Activated CD4-positive, alpha-beta T cell treated with anti-CD3 and anti-CD28 coated beads for 36 hours (primary cell): ENCODE measurements around the gene HIGD1A. TPM values are rescaled to one million over a fixed set of nuclear protein-coding genes. Genes with fewer than 3 reads are reported as not detected.

Source experiments
- ATAC-seq: fragments of 200-7000 bp; cut with Tn5 transposase; one replicate; pipeline ENCODE4 v1.10.0; 2021; ENCODE audit warnings: mild to moderate bottlenecking, moderate library complexity
- CTCF ChIA-PET: fragments of 350-600 bp; sonication (Branson Sonifier 250); formaldehyde crosslinking; loops from one replicate; lab custom pipeline; 2021; ENCODE audit warnings: antibody characterized with exemption; lab: Charles Lee
- POLR2A ChIA-PET: fragments of 350-600 bp; sonication (Branson Sonifier 250); formaldehyde crosslinking; loops from one replicate; lab custom pipeline; 2021; ENCODE audit warnings: antibody characterized with exemption, inconsistent platforms; lab: Charles Lee
- DNase-seq: peaks from one replicate; pipeline ENCODE4 v3.0.0-alpha.2; 2020
- H3K27ac Mint-ChIP-seq: one replicate; pipeline ENCODE4 v1.8.0; 2021; ENCODE audit warnings: mixed read lengths
- H3K27me3 Mint-ChIP-seq: one replicate; pipeline ENCODE4 v1.8.0; 2021; ENCODE audit warnings: mixed read lengths
- H3K36me3 Mint-ChIP-seq: one replicate; pipeline ENCODE4 v1.8.0; 2021; ENCODE audit warnings: low read depth, mixed read lengths
- H3K4me1 Mint-ChIP-seq: one replicate; pipeline ENCODE4 v1.8.0; 2021; ENCODE audit warnings: mixed read lengths
- H3K4me3 Mint-ChIP-seq: one replicate; pipeline ENCODE4 v1.8.0; 2021; ENCODE audit warnings: mild to moderate bottlenecking, moderate library complexity, mixed read lengths
- H3K9me3 Mint-ChIP-seq: one replicate; pipeline ENCODE4 v1.8.0; 2021; ENCODE audit warnings: low read depth, mixed read lengths
- intact Hi-C, 2 experiments: fragments of 100-400 bp; cut with DNase I in 1 of 2; cut with micrococcal nuclease in 1 of 2; formaldehyde crosslinking; loops; one replicate each; pipeline versions ENCODE4 v1.14.2 to v1.15.1; 2022 to 2024; cut with DNase I, micrococcal nuclease
- total RNA-seq, 2 experiments: library from RNA; stranded (reverse); gene quantifications; one replicate each; pipeline ENCODE4 v1.2.3, GENCODE V29; 2021

Gene HIGD1A
- total RNA-seq, 2 experiments from 2014 or later = 74.9 to 77.8 TPM

DNA sequence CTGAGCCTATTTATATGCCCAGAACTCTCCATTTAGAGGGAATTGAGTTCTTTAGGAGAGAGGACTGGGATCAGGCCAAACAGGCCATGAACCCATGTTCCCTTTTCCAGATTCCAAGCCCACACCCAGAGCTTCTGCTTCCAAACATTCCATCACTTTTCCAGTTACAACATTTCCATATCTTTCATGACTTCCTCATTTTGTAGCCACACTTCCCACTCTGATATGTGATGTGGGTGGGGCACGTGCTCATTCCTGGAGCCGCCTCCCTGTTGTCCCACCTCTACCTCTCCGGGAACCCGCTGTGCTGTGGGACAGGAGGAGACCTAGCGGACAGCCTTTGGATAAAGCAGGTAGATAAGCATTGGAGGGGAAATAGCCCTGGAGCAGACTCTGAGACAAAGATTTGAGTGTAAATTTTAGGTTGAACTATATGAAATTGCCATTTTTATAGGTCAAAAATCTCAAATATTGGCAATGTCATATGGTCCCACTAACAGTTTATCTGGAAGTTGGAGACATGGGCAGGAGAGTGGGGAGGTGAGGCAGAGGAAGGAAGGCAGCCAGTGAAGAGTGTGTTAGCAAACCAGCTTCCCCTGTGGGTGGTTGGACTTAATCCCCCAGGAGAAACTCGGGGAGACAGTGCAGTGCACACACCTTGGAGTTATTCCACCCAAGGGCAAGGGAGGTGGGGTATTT, 39.6 kb upstream of the HIGD1A start:
- POLR2A ChIA-PET = no interaction called here
- intact Hi-C loops = no loop called here
- H3K4me3 Mint-ChIP-seq = no peak overlapping the region
- CTCF ChIA-PET = interaction anchor here (1.4 kb wide), 1 partner anchor 13 kb away, joined by 4 read pairs; no protein-coding TSS in a partner anchor
- no peak for ATAC-seq
- H3K9me3 Mint-ChIP-seq = no peaks in the 10 kb centered on the region
- peaks cover 15% of the 10 kb centered on the region for H3K4me1 Mint-ChIP-seq
- H3K27me3 Mint-ChIP-seq = no peaks in the 10 kb centered on the region
- no peak for DNase-seq
- H3K27ac Mint-ChIP-seq = no peak overlapping the region
- no peaks in the 10 kb centered on the region for H3K36me3 Mint-ChIP-seq

DNA sequence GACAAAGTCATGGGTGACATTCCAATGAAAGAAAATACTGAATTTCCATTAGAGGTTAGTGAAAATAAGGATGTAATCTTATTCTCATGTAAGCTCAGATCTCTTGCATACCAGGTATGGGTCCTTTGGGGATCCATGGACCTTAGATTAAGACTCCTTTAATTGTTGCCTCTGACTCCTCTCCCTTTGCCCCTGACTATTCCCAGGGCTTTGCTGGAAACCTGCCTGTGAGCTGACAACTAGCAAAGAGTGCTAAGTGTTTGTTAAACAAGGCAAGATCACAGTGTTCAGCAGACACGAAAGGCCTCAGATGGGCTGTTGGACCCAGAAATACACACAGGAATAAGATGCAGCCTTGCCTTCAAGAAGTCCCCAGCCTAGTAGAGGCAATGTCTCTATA, 37.0 kb upstream of the HIGD1A start:
- DNase-seq (no peak), ATAC-seq (no peak)
- ChIA-PET POLR2A (no interaction called here), CTCF (interaction anchor here (1.7 kb wide), 1 partner anchor 37 kb away, joined by 4 read pairs; no protein-coding TSS in a partner anchor)
- Mint-ChIP-seq H3K36me3 (no peaks in the 10 kb centered on the region), H3K4me1 (peaks cover 3% of the 10 kb centered on the region), H3K27ac (no peak overlapping the region), H3K27me3 (no peaks in the 10 kb centered on the region), H3K4me3 (no peak overlapping the region), H3K9me3 (no peaks in the 10 kb centered on the region)
- intact Hi-C loops = no loop called here

DNA sequence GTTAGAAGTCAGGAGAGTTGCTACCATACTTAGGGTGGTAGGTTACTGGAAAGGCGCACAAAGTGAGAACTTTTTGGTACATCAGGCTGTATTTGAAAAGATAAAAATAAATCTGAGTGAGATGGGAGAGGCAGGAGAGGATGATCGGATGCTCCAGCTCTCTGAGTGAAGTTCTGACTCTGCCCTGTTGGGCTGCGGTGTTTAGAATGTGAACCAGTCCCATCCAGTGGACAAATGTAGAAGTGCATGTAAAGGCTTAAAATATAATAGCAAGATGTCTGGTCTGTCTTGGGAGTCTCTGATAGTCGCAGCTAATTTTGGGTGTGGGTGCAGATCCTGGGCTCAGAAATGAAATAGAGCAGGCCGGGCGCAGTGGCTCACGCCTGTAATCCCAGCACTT, 35.3 kb upstream of the HIGD1A start:
- no peak overlapping the region for H3K27ac Mint-ChIP-seq
- ATAC-seq = peak; percentile 98
- no peaks in the 10 kb centered on the region for H3K9me3 Mint-ChIP-seq
- intact Hi-C loops = loop anchor here (1.0 to 2.0 kb wide), 3 partner anchors 8 to 59 kb away; no protein-coding TSS in a partner anchor
- POLR2A ChIA-PET = interaction anchor here (0.6 kb wide), 3 partner anchors 64 to 271 kb away, joined by 3 to 5 read pairs (median 4); no protein-coding TSS in a partner anchor
- DNase-seq = peak; percentile 53
- H3K4me1 Mint-ChIP-seq = no peaks in the 10 kb centered on the region
- no peaks in the 10 kb centered on the region for H3K27me3 Mint-ChIP-seq
- no peaks in the 10 kb centered on the region for H3K36me3 Mint-ChIP-seq
- CTCF ChIA-PET = interaction anchor here (0.7 to 1.8 kb wide), 12 partner anchors 9 to 95 kb away, joined by 3 to 10 read pairs (median 4); no protein-coding TSS in a partner anchor
- no peak overlapping the region for H3K4me3 Mint-ChIP-seq

DNA sequence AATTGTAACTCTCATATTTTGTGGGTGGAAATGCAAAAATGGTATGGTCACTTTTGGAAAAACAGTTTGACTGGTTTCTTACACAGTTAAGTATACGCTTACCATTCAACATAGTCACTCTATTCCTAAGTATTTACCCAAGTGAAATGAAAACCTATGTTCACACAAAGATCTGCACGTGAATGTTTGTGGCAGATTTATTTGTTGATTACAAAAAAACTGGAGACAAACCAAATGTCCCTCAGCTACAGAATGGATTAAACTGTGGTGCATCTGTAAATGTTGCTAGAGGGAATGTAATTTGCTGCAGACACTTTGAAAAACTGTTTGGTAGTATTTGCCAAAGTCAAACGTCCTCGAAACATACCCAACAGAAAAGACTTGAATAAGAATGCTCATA, 34.3 kb upstream of the HIGD1A start:
- Mint-ChIP-seq H3K36me3 (no peaks in the 10 kb centered on the region), H3K27me3 (peaks cover 2% of the 10 kb centered on the region), H3K9me3 (no peaks in the 10 kb centered on the region), H3K4me3 (no peak overlapping the region), H3K4me1 (no peaks in the 10 kb centered on the region), H3K27ac (no peak overlapping the region)
- ChIA-PET CTCF (interaction anchor here (0.6 to 1.8 kb wide), 5 partner anchors 8 to 61 kb away, joined by 3 to 10 read pairs (median 6); no protein-coding TSS in a partner anchor), POLR2A (no interaction called here)
- DNase-seq = no peak
- intact Hi-C loops = loop anchor here in 1 of 2 experiments (2.0 kb wide), 1 partner anchor 58 kb away; no protein-coding TSS in a partner anchor
- no peak for ATAC-seq

DNA sequence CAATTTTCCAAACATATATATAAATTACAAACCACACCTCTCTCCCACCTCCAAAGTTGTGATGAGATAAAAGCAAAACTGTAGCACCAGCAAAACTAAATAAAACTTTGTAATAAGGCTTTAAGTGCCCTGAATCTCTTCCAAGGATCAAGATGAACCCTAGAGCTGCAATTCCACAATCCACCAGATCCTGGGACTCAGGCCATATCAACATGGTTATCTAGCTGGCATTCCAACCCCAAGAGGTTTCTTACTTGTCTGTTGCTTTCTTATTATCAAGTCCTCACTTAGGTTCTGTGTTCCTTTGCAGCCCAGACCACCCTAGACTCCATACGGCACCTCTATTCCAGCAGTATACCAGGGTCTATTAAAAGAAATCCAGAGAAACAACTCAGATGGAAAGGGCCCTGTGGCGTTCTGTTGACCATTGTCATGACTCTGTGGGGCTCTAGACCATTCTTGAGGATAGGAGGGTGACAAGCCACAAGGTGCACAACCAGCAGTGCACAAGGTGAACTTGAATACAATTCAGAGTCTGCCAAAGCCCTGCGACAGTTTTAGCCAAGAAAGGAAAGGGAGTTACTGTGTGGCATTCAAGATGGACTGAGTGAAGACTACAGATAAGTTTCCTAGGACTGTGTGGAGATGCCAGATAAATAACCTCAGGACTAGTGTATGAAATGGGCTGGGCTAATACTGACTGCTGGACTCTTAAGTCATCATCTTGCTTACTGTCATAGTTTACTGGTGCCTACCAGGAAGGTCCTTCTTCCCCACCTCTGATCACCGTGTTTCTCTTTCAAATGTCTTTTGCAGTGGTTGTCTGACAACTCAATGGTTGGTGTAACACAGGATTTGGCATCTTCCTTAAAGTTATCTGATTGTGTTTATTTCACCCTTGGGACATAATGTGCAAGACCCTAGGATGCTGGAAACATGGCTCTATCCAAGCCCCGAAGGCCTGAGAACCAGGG, 32.1 kb upstream of the HIGD1A start:
- ChIA-PET POLR2A (no interaction called here), CTCF (no interaction called here)
- DNase-seq (no peak), ATAC-seq (no peak)
- H3K36me3 Mint-ChIP-seq = no peaks in the 10 kb centered on the region
- no peak overlapping the region for H3K4me3 Mint-ChIP-seq
- H3K27me3 Mint-ChIP-seq = peaks cover 2% of the 10 kb centered on the region
- no peak overlapping the region for H3K27ac Mint-ChIP-seq
- H3K9me3 Mint-ChIP-seq = no peaks in the 10 kb centered on the region
- intact Hi-C loops = no loop called here
- peaks cover 2% of the 10 kb centered on the region for H3K4me1 Mint-ChIP-seq

DNA sequence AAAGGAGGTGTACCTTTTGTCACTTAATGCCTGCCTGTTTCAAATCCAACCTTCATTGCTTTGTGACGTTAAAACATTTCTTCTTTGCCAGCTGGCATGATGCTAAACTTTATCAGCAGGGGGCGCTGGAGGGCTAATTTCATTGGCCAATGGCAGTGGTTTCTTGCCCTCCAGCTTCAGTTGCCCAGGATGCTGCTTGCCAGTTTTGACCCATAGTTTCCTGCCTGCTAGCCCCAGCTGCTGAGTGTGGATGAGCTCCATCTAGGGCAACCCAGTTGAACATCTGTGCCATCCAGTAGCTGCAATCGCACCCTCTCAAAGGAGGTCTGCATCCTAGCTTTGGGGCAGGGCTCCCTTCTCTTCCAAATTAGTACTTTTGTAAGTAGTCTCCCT, 27.0 kb upstream of the HIGD1A start:
- H3K9me3 Mint-ChIP-seq = no peaks in the 10 kb centered on the region
- ChIA-PET POLR2A (no interaction called here), CTCF (interaction anchor here (0.6 to 2.4 kb wide), 26 partner anchors 8 to 329 kb away, joined by 3 to 17 read pairs (median 4); partner anchors contain the start of genes CYP8B1 and VIPR1)
- no peaks in the 10 kb centered on the region for H3K36me3 Mint-ChIP-seq
- peaks cover 5% of the 10 kb centered on the region for H3K4me1 Mint-ChIP-seq
- intact Hi-C loops = loop anchor here (1.0 to 2.0 kb wide), 5 partner anchors 8 to 51 kb away; partner anchors contain the start of gene HIGD1A (in 1 of the 2)
- H3K27me3 Mint-ChIP-seq = peaks cover 2% of the 10 kb centered on the region
- peak; percentile 90 for DNase-seq
- no peak overlapping the region for H3K27ac Mint-ChIP-seq
- ATAC-seq = peak; percentile 92
- H3K4me3 Mint-ChIP-seq = no peak overlapping the region

DNA sequence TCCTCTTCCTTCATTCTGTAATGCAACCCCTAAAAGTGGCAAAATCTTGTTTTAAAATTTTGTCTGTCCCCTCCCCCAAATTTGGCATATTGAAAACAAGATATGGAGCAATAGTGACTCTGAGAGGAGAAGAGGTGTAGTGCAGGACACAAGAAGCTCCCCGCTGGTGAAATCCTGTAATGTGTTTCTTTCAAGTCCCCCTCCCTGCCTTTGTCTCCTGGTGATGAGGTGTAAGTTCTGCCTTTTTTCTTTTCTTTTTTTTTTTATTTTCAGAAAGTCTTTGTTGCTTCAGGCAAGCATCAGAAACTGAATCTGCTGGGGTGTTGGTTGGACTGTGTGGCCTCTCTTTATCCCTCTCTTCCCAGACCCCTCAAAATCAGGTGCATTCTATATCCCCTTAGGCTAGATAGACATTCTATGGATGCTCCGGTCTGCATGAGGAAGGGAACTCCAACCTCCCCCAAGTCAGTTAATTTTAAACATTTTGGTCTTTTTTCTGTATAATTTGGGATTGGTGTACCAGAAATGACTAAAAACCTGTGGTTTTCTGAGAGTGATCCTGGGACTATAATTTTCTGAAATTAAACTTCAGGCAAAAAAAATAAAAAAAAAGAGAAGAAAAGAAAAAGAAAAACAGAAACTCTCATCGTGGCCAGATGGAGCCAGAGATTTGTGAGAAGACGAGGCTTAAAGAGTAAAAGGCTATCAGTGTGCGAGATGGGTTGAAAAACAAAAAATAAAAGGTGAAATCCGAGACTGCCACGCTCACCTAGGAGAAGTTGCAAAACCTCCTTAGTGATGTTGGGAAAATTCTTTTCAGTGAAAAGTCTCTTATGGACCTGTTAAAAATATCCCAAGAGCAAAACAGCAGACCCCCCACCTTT, 26.4 kb upstream of the HIGD1A start:
- POLR2A ChIA-PET = interaction anchor here (0.6 kb wide), 1 partner anchor 25 kb away, joined by 9 read pairs; no protein-coding TSS in a partner anchor

DNA sequence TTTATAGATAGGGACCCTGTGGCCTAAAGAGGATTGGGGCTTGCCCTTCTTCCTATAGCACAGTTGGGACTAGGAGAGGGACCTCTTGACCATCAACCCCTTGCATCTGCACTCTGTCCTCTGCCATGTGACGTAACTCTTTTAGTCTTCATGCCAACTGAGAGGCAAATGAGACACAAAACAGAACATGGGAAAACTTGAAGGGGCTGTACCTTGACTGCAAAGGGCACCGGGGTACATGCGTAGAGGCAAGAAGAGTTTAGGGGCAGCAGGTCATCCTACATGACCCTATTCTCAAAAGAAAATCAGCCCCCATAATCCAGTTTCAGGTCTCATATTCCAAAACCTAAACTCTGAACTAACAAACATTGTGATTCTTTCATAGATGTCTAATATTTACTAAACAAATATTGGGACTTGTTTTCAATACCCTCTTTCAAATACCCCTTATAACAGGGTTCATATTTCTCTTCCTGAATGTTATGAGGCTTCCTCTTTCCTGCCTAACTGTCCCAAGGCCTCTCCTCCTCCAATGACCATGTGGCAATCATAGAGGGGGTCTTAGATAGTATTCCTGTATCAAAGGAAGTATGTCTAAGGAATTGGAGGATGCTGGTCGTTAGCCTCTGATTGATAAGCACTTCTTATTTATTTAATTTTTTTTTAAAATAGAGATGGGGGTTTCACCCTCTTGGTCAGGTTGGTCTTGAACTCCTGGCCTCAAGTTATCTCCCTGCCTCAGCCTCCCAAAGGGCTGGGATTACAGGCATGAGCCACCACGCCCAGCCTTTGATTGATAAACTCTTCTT, 25.5 kb upstream of the HIGD1A start:
- Mint-ChIP-seq H3K4me3 (no peak overlapping the region), H3K36me3 (no peaks in the 10 kb centered on the region), H3K4me1 (peaks cover 5% of the 10 kb centered on the region), H3K27ac (no peak overlapping the region), H3K9me3 (no peaks in the 10 kb centered on the region), H3K27me3 (peaks cover 2% of the 10 kb centered on the region)
- CTCF ChIA-PET = interaction anchor here (0.6 to 2.4 kb wide), 9 partner anchors 10 to 816 kb away, joined by 3 to 15 read pairs (median 5); partner anchors contain the start of gene HIGD1A
- intact Hi-C loops = loop anchor here in 1 of 2 experiments (2.0 kb wide), 1 partner anchor 49 kb away; no protein-coding TSS in a partner anchor
- DNase-seq (no peak), ATAC-seq (no peak)
- POLR2A ChIA-PET = interaction anchor here (0.6 kb wide), 1 partner anchor 25 kb away, joined by 9 read pairs; no protein-coding TSS in a partner anchor

More for the DNA sequence above, 26.4 kb upstream of the HIGD1A start:
- Mint-ChIP-seq H3K9me3 (no peaks in the 10 kb centered on the region), H3K36me3 (no peaks in the 10 kb centered on the region), H3K27ac (no peak overlapping the region), H3K4me1 (peaks cover 5% of the 10 kb centered on the region), H3K27me3 (peaks cover 2% of the 10 kb centered on the region), H3K4me3 (no peak overlapping the region)
- CTCF ChIA-PET = interaction anchor here (0.6 to 2.4 kb wide), 27 partner anchors 8 to 816 kb away, joined by 3 to 17 read pairs (median 4); partner anchors contain the start of genes CYP8B1, HIGD1A and VIPR1
- intact Hi-C loops = loop anchor here (1.0 to 2.0 kb wide), 5 partner anchors 9 to 51 kb away; partner anchors contain the start of gene HIGD1A (in 1 of the 2)
- ATAC-seq = no peak
- DNase-seq = no peak

DNA sequence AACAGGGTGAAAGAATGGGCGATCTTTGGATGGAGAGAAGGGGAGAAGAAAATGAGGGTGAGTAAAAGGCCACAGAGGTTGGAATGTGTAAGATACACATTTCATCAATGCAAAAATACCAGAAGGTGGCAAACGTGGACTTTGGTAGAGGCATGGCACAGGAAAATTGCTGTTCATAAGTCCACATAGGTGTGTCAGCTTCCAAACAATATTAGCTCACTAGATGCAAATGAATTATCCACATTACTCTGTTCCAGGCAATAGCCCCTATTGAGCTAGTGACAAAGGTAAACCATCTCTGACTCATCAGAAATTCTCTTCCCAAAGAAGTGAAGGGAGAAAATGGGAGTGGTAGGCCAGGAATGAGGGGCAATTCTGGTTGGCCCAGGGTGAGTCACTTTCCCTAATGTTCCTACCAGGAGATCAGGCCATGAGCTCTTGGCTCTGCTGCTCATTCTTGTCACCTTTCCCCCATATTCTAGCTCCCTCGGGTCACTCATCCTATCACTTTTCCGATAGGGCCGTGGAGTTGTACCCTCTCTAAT, 24.9 kb upstream of the HIGD1A start:
- CTCF ChIA-PET = interaction anchor here (1.2 to 1.3 kb wide), 2 partner anchors 10 to 50 kb away, joined by 4 to 5 read pairs; no protein-coding TSS in a partner anchor
- Mint-ChIP-seq H3K4me1 (peaks cover 5% of the 10 kb centered on the region), H3K4me3 (no peak overlapping the region), H3K9me3 (no peaks in the 10 kb centered on the region), H3K36me3 (no peaks in the 10 kb centered on the region), H3K27me3 (peaks cover under 1% of the 10 kb centered on the region), H3K27ac (no peak overlapping the region)
- intact Hi-C loops = no loop called here
- POLR2A ChIA-PET = no interaction called here
- DNase-seq = no peak
- ATAC-seq = no peak
